Epithelial cell of proximal tubule (primary cell): ENCODE measurements around the gene FGF22. TPM values are rescaled to one million over a fixed set of nuclear protein-coding genes. Genes with fewer than 3 reads are reported as not detected.

ENCODE experiments used
- DNase-seq: peaks from one replicate; pipeline ENCODE4 v3.0.0-alpha.2; 2011; ENCODE audit warnings: low read depth
- H3K4me3 ChIP-seq: 2 replicates; pipeline ENCODE4 v1.5.1; 2011; ENCODE audit warnings: low read depth, mild to moderate bottlenecking, low read length
- total RNA-seq: library from RNA; depleted of rRNA; stranded (reverse); fragments of >200 nt; gene quantifications from 2 replicates; pipeline ENCODE4 v1.2.3, GENCODE V29; 2015
- TF ChIP-seq, protein P1 (sequence below): conservative IDR thresholded peaks from 2 replicates; pipeline ENCODE4 v1.5.1; 2012; ENCODE audit warnings: low read depth, mild to moderate bottlenecking, low read length

The FGF22 gene
- total RNA-seq, 1 donor from 2014 or later, result not detected

- DNase-seq, result no peak
- TF ChIP-seq, protein P1, sequence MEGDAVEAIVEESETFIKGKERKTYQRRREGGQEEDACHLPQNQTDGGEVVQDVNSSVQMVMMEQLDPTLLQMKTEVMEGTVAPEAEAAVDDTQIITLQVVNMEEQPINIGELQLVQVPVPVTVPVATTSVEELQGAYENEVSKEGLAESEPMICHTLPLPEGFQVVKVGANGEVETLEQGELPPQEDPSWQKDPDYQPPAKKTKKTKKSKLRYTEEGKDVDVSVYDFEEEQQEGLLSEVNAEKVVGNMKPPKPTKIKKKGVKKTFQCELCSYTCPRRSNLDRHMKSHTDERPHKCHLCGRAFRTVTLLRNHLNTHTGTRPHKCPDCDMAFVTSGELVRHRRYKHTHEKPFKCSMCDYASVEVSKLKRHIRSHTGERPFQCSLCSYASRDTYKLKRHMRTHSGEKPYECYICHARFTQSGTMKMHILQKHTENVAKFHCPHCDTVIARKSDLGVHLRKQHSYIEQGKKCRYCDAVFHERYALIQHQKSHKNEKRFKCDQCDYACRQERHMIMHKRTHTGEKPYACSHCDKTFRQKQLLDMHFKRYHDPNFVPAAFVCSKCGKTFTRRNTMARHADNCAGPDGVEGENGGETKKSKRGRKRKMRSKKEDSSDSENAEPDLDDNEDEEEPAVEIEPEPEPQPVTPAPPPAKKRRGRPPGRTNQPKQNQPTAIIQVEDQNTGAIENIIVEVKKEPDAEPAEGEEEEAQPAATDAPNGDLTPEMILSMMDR, result no peak
- H3K4me3 ChIP-seq, result no peak overlapping the region
Observed at GRCh38 chr19:613732-614567, 25.7 kb upstream of the FGF22 start.

- TF ChIP-seq, protein P1, result no peak
- no peak overlapping the region for H3K4me3 ChIP-seq
- DNase-seq, result no peak
Observed at GRCh38 chr19:615619-616018, 24.1 kb upstream of the FGF22 start.

DNA sequence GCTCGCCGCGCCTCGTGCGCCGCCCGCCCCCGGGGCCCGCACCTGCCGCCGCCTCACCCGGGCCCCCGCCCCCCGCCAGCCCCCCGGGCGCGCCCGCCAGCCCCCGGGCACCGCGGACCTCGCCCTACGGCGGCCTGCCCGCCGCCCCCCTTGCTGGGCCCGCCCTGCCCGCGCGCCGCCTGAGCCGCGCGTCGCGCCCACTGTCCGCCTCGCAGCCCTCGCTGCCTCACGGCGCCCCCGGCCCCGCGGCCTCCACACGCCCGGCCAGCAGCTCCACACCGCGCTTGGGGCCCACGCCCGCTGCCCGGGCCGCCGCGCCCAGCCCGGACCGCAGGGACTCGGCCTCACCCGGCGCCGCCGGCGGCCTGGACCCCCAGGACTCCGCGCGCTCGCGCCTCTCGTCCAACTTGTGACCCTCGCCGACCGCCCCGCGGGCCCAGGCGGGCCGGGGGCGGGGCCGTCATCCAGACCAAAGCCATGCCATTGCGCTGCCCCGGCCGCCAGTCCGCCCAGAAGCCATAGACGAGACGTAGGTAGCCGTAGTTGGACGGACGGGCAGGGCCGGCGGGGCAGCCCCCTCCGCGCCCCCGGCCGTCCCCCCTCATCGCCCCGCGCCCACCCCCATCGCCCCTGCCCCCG lies 23.5 kb upstream of the FGF22 start:
- H3K4me3 ChIP-seq, result no peak overlapping the region
- no peak for DNase-seq
- TF ChIP-seq, protein P1, result no peak

- DNase-seq, result no peak
- H3K4me3 ChIP-seq, result no peak overlapping the region
- TF ChIP-seq, protein P1, result no peak
Observed at GRCh38 chr19:616747-617526, 22.7 kb upstream of the FGF22 start.

DNA sequence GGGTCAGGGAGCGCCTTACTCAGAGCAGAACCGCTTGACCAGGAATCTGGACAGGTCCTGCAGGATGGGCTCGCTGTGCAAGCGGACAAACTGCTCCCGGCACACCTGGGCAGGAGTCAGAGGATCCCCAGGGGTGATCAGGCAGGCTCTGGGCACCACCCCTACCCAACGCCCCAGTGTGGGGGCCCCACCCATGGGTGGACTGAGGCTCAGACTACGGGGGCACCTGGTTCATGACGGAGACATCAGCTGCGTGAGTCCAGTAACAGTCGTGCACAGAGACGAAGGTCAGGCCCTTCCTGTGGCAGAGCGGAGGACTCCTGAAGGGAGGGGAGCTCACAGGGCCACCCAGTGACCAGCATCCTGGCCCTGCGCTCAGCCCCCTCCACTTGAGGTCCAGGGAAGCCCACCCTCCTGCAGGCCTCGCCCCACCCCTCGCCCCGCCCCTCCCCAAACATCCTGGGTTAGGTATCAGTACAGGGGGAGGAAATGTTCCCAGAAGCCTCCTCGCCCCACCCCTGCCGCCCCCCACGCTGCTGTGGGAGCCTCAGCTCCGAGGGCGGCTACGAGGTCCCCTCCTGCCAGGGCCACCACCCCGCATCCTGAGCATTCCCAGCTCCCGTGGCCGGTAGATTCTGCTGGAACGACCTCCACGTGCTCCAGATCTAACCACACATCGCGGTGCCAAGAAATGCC lies 22.0 kb upstream of the FGF22 start:
- no peak for DNase-seq
- TF ChIP-seq, protein P1, result no peak
- no peak overlapping the region for H3K4me3 ChIP-seq

GRCh38 chr19:618247-618619 lies 21.4 kb upstream of the FGF22 start:
- TF ChIP-seq, protein P1, result no peak
- DNase-seq, result no peak

More at GRCh38 chr19:618247-618619, 21.4 kb upstream of the FGF22 start:
- no peak overlapping the region for H3K4me3 ChIP-seq
